HEK293 (cell line): Measurements from ENCODE around the gene GNB3.
A peak's percentile ranks its signal among the peaks of the same experiment; 100 is the strongest.

ENCODE experiments used
- CTCF ChIA-PET: fragments of 350-600 bp; formaldehyde crosslinking; extraction: SDS; loops from one replicate; lab custom pipeline; 2021; ENCODE audit warnings: antibody characterized with exemption; lab: Yijun Ruan, JAX
- POLR2A ChIA-PET: fragments of 300-600 bp; formaldehyde crosslinking; extraction: SDS; loops from one replicate; lab custom pipeline; 2020; ENCODE audit warnings: antibody characterized with exemption, inconsistent platforms; lab: Yijun Ruan, JAX
- H3K27ac ChIP-seq: fragments of 200-500 bp; sonication (Bioruptor generic); 2 replicates; pipeline ENCODE4 v1.5.1; 2014; ENCODE audit warnings: low read depth, low read length, control low read depth, inconsistent platforms; ENCODE audit errors: extremely low read depth
- H3K36me3 ChIP-seq, 2 experiments: fragments of 200-500 bp in 1 of 2; sonication (Bioruptor generic) in 1 of 2; 1 replicate in 1 of 2; 2 replicates in 1 of 2; pipeline ENCODE4 v1.5.1; 2014 to 2017; ENCODE audit warnings: inconsistent platforms in 2 of 2, low read length in 2 of 2; ENCODE audit not compliant: control insufficient read depth in 2 of 2, insufficient read depth in 1 of 2
- H3K4me1 ChIP-seq: fragments of 200-500 bp; sonication (Bioruptor generic); 2 replicates; pipeline ENCODE4 v1.5.1; 2014; ENCODE audit warnings: mild to moderate bottlenecking, low read length, inconsistent platforms; ENCODE audit not compliant: control insufficient read depth, insufficient read depth
- H3K4me3 ChIP-seq: 2 replicates; pipeline ENCODE4 v1.5.1; 2011; ENCODE audit warnings: low read depth, mild to moderate bottlenecking, control low read depth, low read length, moderate library complexity
- H3K9me3 ChIP-seq: fragments of 200-500 bp; sonication (Bioruptor generic); 2 replicates; pipeline ENCODE4 v1.5.1; 2014; ENCODE audit warnings: low read depth, low read length, inconsistent platforms; ENCODE audit not compliant: control insufficient read depth, insufficient read depth
- KLF10 ChIP-seq: fragments of 450-650 bp; IDR thresholded peaks from 2 replicates; pipeline ENCODE4 v1.5.1; 2018; ENCODE audit warnings: missing biosample characterization, mild to moderate bottlenecking, missing genetic modification characterization
- PRDM4 ChIP-seq: fragments of 450-650 bp; formaldehyde crosslinking; IDR thresholded peaks from 2 replicates; pipeline ENCODE4 v1.5.1; 2017; ENCODE audit warnings: missing biosample characterization, missing genetic modification characterization
- TRIM28 ChIP-seq: IDR thresholded peaks from 2 replicates; pipeline ENCODE4 v1.6.1; 2011; ENCODE audit warnings: low read length, control low read depth, borderline replicate concordance
- ZFP37 ChIP-seq: fragments of 450-650 bp; formaldehyde crosslinking; IDR thresholded peaks from 2 replicates; pipeline ENCODE4 v1.5.1; 2016; ENCODE audit warnings: missing biosample characterization, missing genetic modification characterization
- ZNF521 ChIP-seq: fragments of 450-650 bp; formaldehyde crosslinking; IDR thresholded peaks from 2 replicates; pipeline ENCODE4 v1.5.1; 2017; ENCODE audit warnings: missing biosample characterization, mild to moderate bottlenecking, missing genetic modification characterization
- ZNF596 ChIP-seq: fragments of 450-650 bp; IDR thresholded peaks from 2 replicates; pipeline ENCODE4 v1.5.0; 2018; ENCODE audit warnings: missing biosample characterization, mild to moderate bottlenecking, missing genetic modification characterization, moderate library complexity
- ZNF639 ChIP-seq: fragments of 450-650 bp; formaldehyde crosslinking; IDR thresholded peaks from 2 replicates; pipeline ENCODE4 v1.5.1; 2016; ENCODE audit warnings: missing biosample characterization, missing genetic modification characterization
- ZNF660 ChIP-seq: fragments of 450-650 bp; IDR thresholded peaks from 2 replicates; pipeline ENCODE4 v1.5.1; 2018; ENCODE audit warnings: missing biosample characterization, mild to moderate bottlenecking, missing genetic modification characterization
- ZNF76 ChIP-seq: fragments of 450-650 bp; formaldehyde crosslinking; IDR thresholded peaks from 2 replicates; pipeline ENCODE4; 2016; ENCODE audit warnings: low read depth, missing biosample characterization, missing genetic modification characterization, borderline replicate concordance
- ZNF785 ChIP-seq: fragments of 450-650 bp; formaldehyde crosslinking; IDR thresholded peaks from 2 replicates; pipeline ENCODE4 v1.5.1; 2016; ENCODE audit warnings: missing biosample characterization, missing genetic modification characterization
- TF ChIP-seq, protein P1 (sequence below): fragments of 450-650 bp; formaldehyde crosslinking; IDR thresholded peaks from 2 replicates; pipeline ENCODE4 v1.5.1; 2017; ENCODE audit warnings: missing biosample characterization, missing genetic modification characterization

Gene GNB3

GRCh38 chr12:6832125-6832524, 8.6 kb upstream of the GNB3 start:
- TF ChIP-seq ZNF639, result no peak
- TF ChIP-seq ZNF785 (tag by site-specific recombination), result no peak
- TF ChIP-seq ZNF521 (tag by site-specific recombination), result no peak
- Histone ChIP-seq H3K27ac (no peak overlapping the region), H3K36me3 (peaks cover 17 to 65% of the 10 kb centered on the region in 2 experiments), H3K4me1 (no peaks in the 10 kb centered on the region), H3K9me3 (no peaks in the 10 kb centered on the region), H3K4me3 (no peak overlapping the region)
- ChIA-PET POLR2A (interaction anchor here (1.2 to 6.0 kb wide), 4 partner anchors 10 to 66 kb away, joined by 3 to 55 read pairs (median 6); partner anchors contain the start of genes CDCA3, GPR162, PTMS and USP5), CTCF (interaction anchor here (1.2 to 7.4 kb wide), 3 partner anchors 14 to 79 kb away, joined by 3 to 75 read pairs (median 14); partner anchors contain the start of genes CDCA3, MLF2 and USP5)

- H3K9me3 ChIP-seq, result no peaks in the 10 kb centered on the region
- peaks cover 17 to 77% of the 10 kb centered on the region in 2 experiments for H3K36me3 ChIP-seq
- no peak overlapping the region for H3K27ac ChIP-seq
- TF ChIP-seq KLF10 (no peak), TRIM28 (no peak), ZNF660 (tag by site-specific recombination) (no peak)
- TF ChIP-seq, all 188 proteins: peak for 0
- H3K4me3 ChIP-seq, result no peak overlapping the region
- CTCF ChIA-PET, result interaction anchor here (0.6 to 7.4 kb wide), 9 partner anchors 8 to 409 kb away, joined by 3 to 75 read pairs (median 8); partner anchors contain the start of genes CDCA3, MLF2, SPSB2 and USP5
- POLR2A ChIA-PET, result interaction anchor here (1.2 to 3.0 kb wide), 3 partner anchors 12 to 80 kb away, joined by 4 to 17 read pairs (median 9); partner anchors contain the start of genes CDCA3, GPR162 and USP5
- no peaks in the 10 kb centered on the region for H3K4me1 ChIP-seq
Measured at GRCh38 chr12:6833189-6833890, 7.4 kb upstream of the GNB3 start.

GRCh38 chr12:6834254-6834653, 6.5 kb upstream of the GNB3 start:
- TF ChIP-seq, protein P1, sequence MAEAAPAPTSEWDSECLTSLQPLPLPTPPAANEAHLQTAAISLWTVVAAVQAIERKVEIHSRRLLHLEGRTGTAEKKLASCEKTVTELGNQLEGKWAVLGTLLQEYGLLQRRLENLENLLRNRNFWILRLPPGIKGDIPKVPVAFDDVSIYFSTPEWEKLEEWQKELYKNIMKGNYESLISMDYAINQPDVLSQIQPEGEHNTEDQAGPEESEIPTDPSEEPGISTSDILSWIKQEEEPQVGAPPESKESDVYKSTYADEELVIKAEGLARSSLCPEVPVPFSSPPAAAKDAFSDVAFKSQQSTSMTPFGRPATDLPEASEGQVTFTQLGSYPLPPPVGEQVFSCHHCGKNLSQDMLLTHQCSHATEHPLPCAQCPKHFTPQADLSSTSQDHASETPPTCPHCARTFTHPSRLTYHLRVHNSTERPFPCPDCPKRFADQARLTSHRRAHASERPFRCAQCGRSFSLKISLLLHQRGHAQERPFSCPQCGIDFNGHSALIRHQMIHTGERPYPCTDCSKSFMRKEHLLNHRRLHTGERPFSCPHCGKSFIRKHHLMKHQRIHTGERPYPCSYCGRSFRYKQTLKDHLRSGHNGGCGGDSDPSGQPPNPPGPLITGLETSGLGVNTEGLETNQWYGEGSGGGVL (tag by site-specific recombination), result no peak
- peak; percentile 55; the same call in 1 of the 2 replicates for TF ChIP-seq PRDM4 (tag by site-specific recombination)
- no peak for TF ChIP-seq ZFP37 (tag by site-specific recombination)
- Histone ChIP-seq H3K4me3 (no peak overlapping the region), H3K4me1 (no peaks in the 10 kb centered on the region), H3K9me3 (no peaks in the 10 kb centered on the region), H3K27ac (no peak overlapping the region), H3K36me3 (peaks cover 17 to 86% of the 10 kb centered on the region in 2 experiments)
- ChIA-PET CTCF (interaction anchor here (0.6 to 7.4 kb wide), 11 partner anchors 9 to 410 kb away, joined by 3 to 75 read pairs (median 6); partner anchors contain the start of genes CDCA3, MLF2 and USP5), POLR2A (interaction anchor here (1.1 to 3.3 kb wide), 4 partner anchors 9 to 110 kb away, joined by 8 to 17 read pairs (median 11); partner anchors contain the start of genes CDCA3, COPS7A, MLF2 and USP5)

DNA sequence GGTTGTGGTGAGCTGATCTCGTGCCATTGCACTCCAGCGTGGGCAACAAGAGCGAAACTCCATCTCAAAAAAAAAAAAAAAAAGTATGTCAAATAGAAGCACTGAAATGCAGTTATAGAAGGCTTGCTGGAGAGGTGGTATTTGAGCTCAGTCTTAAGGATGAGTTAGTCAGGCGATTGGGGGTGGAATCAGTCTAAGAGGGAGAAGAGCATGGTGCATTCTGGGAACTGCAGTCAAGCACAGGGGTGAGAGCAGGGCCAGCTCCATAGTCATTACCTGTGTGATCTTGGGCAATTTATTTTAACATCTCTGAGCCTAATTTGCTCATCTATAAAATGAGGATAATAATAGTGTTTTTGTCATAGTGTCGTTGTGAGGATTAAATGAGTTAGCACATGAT, 5.9 kb upstream of the GNB3 start:
- TF ChIP-seq ZNF76 (tag by site-specific recombination), result peak; percentile 66
- no peak for TF ChIP-seq ZNF596 (tag by site-specific recombination)
- ChIA-PET POLR2A (interaction anchor here (1.1 to 3.3 kb wide), 4 partner anchors 9 to 111 kb away, joined by 8 to 17 read pairs (median 11); partner anchors contain the start of genes CDCA3, COPS7A, MLF2 and USP5), CTCF (interaction anchor here (0.6 to 7.4 kb wide), 12 partner anchors 10 to 167 kb away, joined by 3 to 75 read pairs (median 6); partner anchors contain the start of genes CDCA3, MLF2 and USP5)
- no peaks in the 10 kb centered on the region for H3K9me3 ChIP-seq
- H3K4me3 ChIP-seq, result no peak overlapping the region
- peaks cover 17 to 91% of the 10 kb centered on the region in 2 experiments for H3K36me3 ChIP-seq
- no peak overlapping the region for H3K27ac ChIP-seq
- no peaks in the 10 kb centered on the region for H3K4me1 ChIP-seq
